LNCaP clone FGC (cell line): ENCODE data around the gene CREB5.
A peak's percentile ranks its signal among the peaks of the same experiment; 100 is the strongest.

Experiments used
- DNase-seq: peaks from one replicate; pipeline ENCODE4 v3.0.0-alpha.2; 2011; ENCODE audit warnings: low read depth
- H3K4me3 ChIP-seq: 2 replicates; pipeline ENCODE4 v1.5.1; 2011; ENCODE audit warnings: mild to moderate bottlenecking, low read depth, low read length, control low read depth
- CTCF ChIP-seq: IDR thresholded peaks from 2 replicates; pipeline ENCODE4 v1.5.1; 2012; ENCODE audit warnings: mild to moderate bottlenecking; ENCODE audit not compliant: control insufficient read depth, insufficient read depth; ENCODE audit errors: extremely low read depth

CREB5 gene

GRCh38 chr7:28617308-28617880 lies 205.1 kb downstream of the CREB5 start:
- no peak overlapping the region for H3K4me3 ChIP-seq
- TF ChIP-seq CTCF = no peak
- DNase-seq = no peak

GRCh38 chr7:28618383-28618782 lies 206.1 kb downstream of the CREB5 start:
- DNase-seq = no peak
- no peak for TF ChIP-seq CTCF
- H3K4me3 ChIP-seq = no peak overlapping the region

GRCh38 chr7:28619256-28619655 lies 206.9 kb downstream of the CREB5 start:
- TF ChIP-seq CTCF = no peak

GRCh38 chr7:28621369-28621841 lies 209.1 kb downstream of the CREB5 start:
- no peak for DNase-seq
- no peak for TF ChIP-seq CTCF
- no peak overlapping the region for H3K4me3 ChIP-seq

More at GRCh38 chr7:28619256-28619655, 206.9 kb downstream of the CREB5 start:
- no peak for DNase-seq
- no peak overlapping the region for H3K4me3 ChIP-seq

- no peak overlapping the region for H3K4me3 ChIP-seq
- no peak for DNase-seq
- no peak for TF ChIP-seq CTCF
Observed at GRCh38 chr7:28623105-28623730, 210.9 kb downstream of the CREB5 start.

GRCh38 chr7:28623863-28624262 lies 211.5 kb downstream of the CREB5 start:
- peak; percentile 68 for TF ChIP-seq CTCF
- DNase-seq = no peak

GRCh38 chr7:28625432-28625831 lies 213.1 kb downstream of the CREB5 start:
- TF ChIP-seq CTCF = no peak
- no peak for DNase-seq
- H3K4me3 ChIP-seq = no peak overlapping the region

More at GRCh38 chr7:28623863-28624262, 211.5 kb downstream of the CREB5 start:
- no peak overlapping the region for H3K4me3 ChIP-seq
